Hindlimb muscle (tissue), 1 donor: Measurements from ENCODE around the gene NYNRIN. TPM values are rescaled to one million over a fixed set of nuclear protein-coding genes. Genes with fewer than 3 reads are reported as not detected.

Experiments
- DNase-seq: peaks from one replicate; pipeline ENCODE4 v3.0.0-alpha.2; 2013
- polyA plus RNA-seq: library from polyadenylated mRNA; unstranded; fragments of 120-200 nt; gene quantifications from one replicate; pipeline ENCODE4 v1.2.1, GENCODE V29; 2013; ENCODE audit not compliant: insufficient read length

Gene NYNRIN
- polyA plus RNA-seq, 1 donor, result 25.1 TPM

GRCh38 chr14:24456980-24457379 is 58.2 kb downstream of the NYNRIN start:
- no peak for DNase-seq

- no peak for DNase-seq
These were observed 59.9 kb downstream of the NYNRIN start for GRCh38 chr14:24458736-24459135.

GRCh38 chr14:24459331-24459730 is 60.5 kb downstream of the NYNRIN start:
- no peak for DNase-seq

GRCh38 chr14:24461336-24461735 is 62.5 kb downstream of the NYNRIN start:
- no peak for DNase-seq

GRCh38 chr14:24463017-24463883 is 64.4 kb downstream of the NYNRIN start:
- DNase-seq, result no peak

GRCh38 chr14:24463884-24464785 is 65.3 kb downstream of the NYNRIN start:
- no peak for DNase-seq

- DNase-seq, result no peak
These were observed 66.6 kb downstream of the NYNRIN start for GRCh38 chr14:24465368-24465767.

GRCh38 chr14:24465805-24466204 is 67.0 kb downstream of the NYNRIN start:
- no peak for DNase-seq

Other genes with a start within 250 kb of the NYNRIN start
- 32.6 TPM for gene IRF9, start 237.7 kb upstream of the NYNRIN start, polyA plus RNA-seq
- gene REC8, start 226.9 kb upstream of the NYNRIN start, polyA plus RNA-seq, result 14.5 TPM
- gene IPO4, start 210.2 kb upstream of the NYNRIN start, polyA plus RNA-seq, result 33.5 TPM
- 18.6 TPM for gene TM9SF1, start 203.6 kb upstream of the NYNRIN start, polyA plus RNA-seq
- 4.5 TPM for gene TSSK4, start 193.3 kb upstream of the NYNRIN start, polyA plus RNA-seq
- 37.6 TPM for gene CHMP4A, start 185.5 kb upstream of the NYNRIN start, polyA plus RNA-seq
- gene MDP1, start 182.9 kb upstream of the NYNRIN start, polyA plus RNA-seq, result 9.3 TPM
- gene NEDD8, start 166.6 kb upstream of the NYNRIN start, polyA plus RNA-seq, result 176 TPM
- gene GMPR2, start 166.1 kb upstream of the NYNRIN start, polyA plus RNA-seq, result 45.8 TPM
- 39.0 TPM for gene TINF2, start 156.4 kb upstream of the NYNRIN start, polyA plus RNA-seq
- 2.1 TPM for gene TGM1, start 135.8 kb upstream of the NYNRIN start, polyA plus RNA-seq
- 15.0 TPM for gene RABGGTA, start 127.4 kb upstream of the NYNRIN start, polyA plus RNA-seq
- gene DHRS1, start 99.2 kb upstream of the NYNRIN start, polyA plus RNA-seq, result 14.7 TPM
- 22.6 TPM for gene NOP9, start 99.2 kb upstream of the NYNRIN start, polyA plus RNA-seq
- gene CIDEB, start 91.0 kb upstream of the NYNRIN start, polyA plus RNA-seq, result 10.3 TPM
- 4.1 TPM for gene LTB4R2, start 88.9 kb upstream of the NYNRIN start, polyA plus RNA-seq
- 3.5 TPM for gene LTB4R, start 87.5 kb upstream of the NYNRIN start, polyA plus RNA-seq
- 17.0 TPM for gene ADCY4, start 63.9 kb upstream of the NYNRIN start, polyA plus RNA-seq
- gene RIPK3, start 59.0 kb upstream of the NYNRIN start, polyA plus RNA-seq, result 2.1 TPM
- 34.8 TPM for gene NFATC4, start 30.8 kb upstream of the NYNRIN start, polyA plus RNA-seq
- gene CBLN3, start 30.7 kb downstream of the NYNRIN start, polyA plus RNA-seq, result 2.6 TPM
- gene KHNYN, start 31.0 kb downstream of the NYNRIN start, polyA plus RNA-seq, result 37.8 TPM
- 62.9 TPM for gene SDR39U1, start 43.8 kb downstream of the NYNRIN start, polyA plus RNA-seq
- not detected for gene CMA1, start 109.3 kb downstream of the NYNRIN start, polyA plus RNA-seq
- gene CTSG, start 177.2 kb downstream of the NYNRIN start, polyA plus RNA-seq, result 1.6 TPM
- 0.30 TPM for gene GZMH, start 210.7 kb downstream of the NYNRIN start, polyA plus RNA-seq
- not detected for gene GZMB, start 235.2 kb downstream of the NYNRIN start, polyA plus RNA-seq